Caco-2 (cell line): ENCODE measurements around the gene TTC21A. TPM values are rescaled to one million over a fixed set of nuclear protein-coding genes. Genes with fewer than 3 reads are reported as not detected.

ENCODE experiments used
- BruUV-seq: library from RNA; stranded (reverse); fragments of 400-500 nt; replicated peaks from 2 replicates; lab custom pipeline; 2021; lab: Mats Ljungman, UMichigan
- CTCF ChIA-PET: fragments of 300-600 bp; sonication (Branson Sonifier 250); formaldehyde crosslinking; loops from one replicate; lab custom pipeline; 2022; ENCODE audit warnings: antibody characterized with exemption; lab: Charles Lee
- POLR2A ChIA-PET: fragments of 300-600 bp; sonication (Branson Sonifier 250); formaldehyde crosslinking; loops from one replicate; lab custom pipeline; 2022; ENCODE audit warnings: antibody characterized with exemption; lab: Charles Lee
- DNase-seq, 2 experiments: peaks; one replicate each; pipeline versions ENCODE4 v3.0.0 to v3.0.0-alpha.2; 2020 to 2022
- H3K27me3 ChIP-seq: replicated peaks from 2 replicates; pipeline ENCODE4 v1.6.0; 2011; ENCODE audit warnings: low read length; ENCODE audit not compliant: control insufficient read depth, insufficient read depth
- H3K36me3 ChIP-seq: 2 replicates; pipeline ENCODE4 v1.5.1; 2011; ENCODE audit warnings: low read length; ENCODE audit not compliant: control insufficient read depth, insufficient read depth
- H3K4me1 ChIP-seq: fragments of 250-450 bp; sonication (Bioruptor Pico); 2 replicates; pipeline ENCODE4 v1.5.1; 2020; ENCODE audit warnings: mild to moderate bottlenecking
- H3K4me3 ChIP-seq: 2 replicates; pipeline ENCODE4 v1.5.1; 2011; ENCODE audit warnings: low read depth, mild to moderate bottlenecking, control low read depth, low read length
- H3K9me3 ChIP-seq: fragments of 250-450 bp; sonication (Bioruptor Pico); 2 replicates; pipeline ENCODE4 v1.5.1; 2020; ENCODE audit warnings: mild to moderate bottlenecking, moderate library complexity
- H3K27ac Mint-ChIP-seq: one replicate; pipeline ENCODE4 v1.8.0; 2022; ENCODE audit warnings: mixed read lengths; ENCODE audit not compliant: unreplicated experiment
- H3K27me3 Mint-ChIP-seq: one replicate; pipeline ENCODE4 v1.8.0; 2022; ENCODE audit warnings: mixed read lengths; ENCODE audit not compliant: insufficient read depth, unreplicated experiment
- H3K36me3 Mint-ChIP-seq: one replicate; pipeline ENCODE4 v1.8.0; 2022; ENCODE audit warnings: mild to moderate bottlenecking, mixed read lengths; ENCODE audit not compliant: insufficient read depth, unreplicated experiment
- H3K4me1 Mint-ChIP-seq: one replicate; pipeline ENCODE4 v1.8.0; 2022; ENCODE audit warnings: low read depth, mixed read lengths; ENCODE audit not compliant: unreplicated experiment
- H3K4me3 Mint-ChIP-seq: one replicate; pipeline ENCODE4 v1.8.0; 2022; ENCODE audit warnings: mild to moderate bottlenecking, moderate library complexity, mixed read lengths; ENCODE audit not compliant: unreplicated experiment
- H3K9me3 Mint-ChIP-seq: one replicate; pipeline ENCODE4 v1.8.0; 2022; ENCODE audit warnings: mixed read lengths; ENCODE audit not compliant: unreplicated experiment
- CTCF ChIP-seq, 2 experiments: fragments of 200-600 bp in 1 of 2; IDR thresholded peaks; 1 replicate in 1 of 2; 2 replicates in 1 of 2; pipeline versions ENCODE4 v1.5.1 to v1.8.0; 2011 to 2022; ENCODE audit warnings: antibody characterized with exemption in 1 of 2, control low read depth in 1 of 2, inconsistent platforms in 1 of 2, low read depth in 1 of 2, low read length in 1 of 2, mild to moderate bottlenecking in 1 of 2, moderate library complexity in 1 of 2; ENCODE audit not compliant: insufficient read depth in 1 of 2, severe bottlenecking in 1 of 2, unreplicated experiment in 1 of 2
- intact Hi-C: fragments of 100-400 bp; cut with micrococcal nuclease; formaldehyde crosslinking; loops from one replicate; pipeline ENCODE4 v1.10.0; 2022; ENCODE audit not compliant: unreplicated experiment
- total RNA-seq: library from RNA; stranded (reverse); gene quantifications from 2 replicates; pipeline ENCODE4 v1.2.3, GENCODE V29; 2022

TTC21A gene
- total RNA-seq, 1 experiment from 2014 or later: 4.0 TPM

GRCh38 chr3:39082666-39083313 lies 24.7 kb upstream of the TTC21A start:
- CTCF ChIA-PET: no interaction called here
- H3K4me1 Mint-ChIP-seq: no peaks in the 10 kb centered on the region
- peaks cover 35% of the 10 kb centered on the region for H3K36me3 Mint-ChIP-seq
- no peaks in the 10 kb centered on the region for H3K27me3 ChIP-seq
- no peaks in the 10 kb centered on the region for H3K9me3 Mint-ChIP-seq
- no peaks in the 10 kb centered on the region for H3K4me1 ChIP-seq
- TF ChIP-seq CTCF (IDR thresholded peaks at IDR 0.05; ENCODE audit: insufficient read depth in 1 of 2, low read depth in 1 of 2, low read length in 1 of 2, severe bottlenecking in 1 of 2, unreplicated experiment in 1 of 2): no peak
- no peak overlapping the region for H3K4me3 ChIP-seq
- no peaks in the 10 kb centered on the region for H3K27me3 Mint-ChIP-seq
- no peak overlapping the region for H3K27ac Mint-ChIP-seq
- BruUV-seq: no TSS peak
- intact Hi-C loops: no loop called here
- H3K4me3 Mint-ChIP-seq: no peak overlapping the region
- no peak for DNase-seq
- POLR2A ChIA-PET: no interaction called here
- no peaks in the 10 kb centered on the region for H3K9me3 ChIP-seq
- no peaks in the 10 kb centered on the region for H3K36me3 ChIP-seq

DNA sequence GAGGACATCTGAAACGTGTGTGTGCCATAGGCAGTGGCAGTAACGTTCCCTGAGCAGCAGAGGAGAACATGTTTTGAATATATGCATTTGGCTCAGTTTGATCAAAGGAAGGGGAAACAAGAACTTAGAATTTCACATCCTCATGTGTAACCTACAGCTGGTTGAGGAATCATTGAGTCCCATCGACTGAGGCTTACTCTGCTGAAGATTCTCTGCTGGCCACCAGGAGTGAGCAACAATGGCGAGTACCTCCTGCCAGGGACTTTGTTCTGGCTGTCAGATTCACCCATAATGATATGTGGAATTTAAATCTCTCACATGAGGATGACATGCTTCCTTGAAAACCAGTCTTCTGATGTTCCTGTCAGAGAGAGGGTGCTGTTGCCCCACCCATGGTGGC lies 21.3 kb upstream of the TTC21A start:
- Mint-ChIP-seq H3K27me3 (no peaks in the 10 kb centered on the region), H3K36me3 (peaks cover 35% of the 10 kb centered on the region), H3K4me3 (no peak overlapping the region), H3K9me3 (no peaks in the 10 kb centered on the region), H3K27ac (no peak overlapping the region), H3K4me1 (no peaks in the 10 kb centered on the region)
- H3K27me3 ChIP-seq: no peaks in the 10 kb centered on the region
- no peaks in the 10 kb centered on the region for H3K4me1 ChIP-seq
- no peaks in the 10 kb centered on the region for H3K9me3 ChIP-seq
- no peak for DNase-seq
- H3K4me3 ChIP-seq: no peak overlapping the region
- intact Hi-C loops: no loop called here
- BruUV-seq: no TSS peak
- TF ChIP-seq CTCF (IDR thresholded peaks at IDR 0.05; ENCODE audit: insufficient read depth in 1 of 2, low read depth in 1 of 2, low read length in 1 of 2, severe bottlenecking in 1 of 2, unreplicated experiment in 1 of 2): no peak
- CTCF ChIA-PET: interaction anchor here (0.9 kb wide), 1 partner anchor 202 kb away, joined by 4 read pairs; no protein-coding TSS in a partner anchor
- POLR2A ChIA-PET: no interaction called here
- no peaks in the 10 kb centered on the region for H3K36me3 ChIP-seq

DNA sequence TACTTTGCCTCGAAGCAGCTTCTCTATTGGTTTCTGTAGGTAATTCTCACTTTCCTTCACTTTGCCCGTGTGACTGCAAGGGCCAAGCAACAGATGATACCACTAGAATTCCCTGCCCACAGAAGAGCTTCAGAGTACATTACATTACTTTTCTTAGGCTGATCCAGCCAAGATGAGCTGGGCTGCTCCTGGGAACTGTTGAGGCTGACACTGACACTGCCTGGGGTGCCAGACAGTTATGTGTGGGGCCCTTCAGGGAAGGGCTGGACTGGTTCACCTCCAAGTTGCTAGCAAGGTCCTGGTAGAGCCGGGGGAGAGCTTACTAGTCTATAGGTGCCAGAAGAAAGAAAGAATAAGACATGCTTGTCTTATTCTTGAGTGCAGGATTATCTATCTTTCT lies 19.0 kb upstream of the TTC21A start:
- Mint-ChIP-seq H3K27ac (no peak overlapping the region), H3K36me3 (peaks cover 27% of the 10 kb centered on the region), H3K4me1 (no peaks in the 10 kb centered on the region), H3K27me3 (no peaks in the 10 kb centered on the region), H3K4me3 (no peak overlapping the region), H3K9me3 (no peaks in the 10 kb centered on the region)
- Histone ChIP-seq H3K27me3 (no peaks in the 10 kb centered on the region), H3K4me3 (no peak overlapping the region), H3K36me3 (no peaks in the 10 kb centered on the region), H3K9me3 (no peaks in the 10 kb centered on the region), H3K4me1 (no peaks in the 10 kb centered on the region)
- no peak for DNase-seq
- intact Hi-C loops: no loop called here
- BruUV-seq: no TSS peak
- ChIA-PET CTCF (interaction anchor here (0.6 kb wide), 1 partner anchor 105 kb away, joined by 11 read pairs; no protein-coding TSS in a partner anchor), POLR2A (no interaction called here)
- TF ChIP-seq CTCF (IDR thresholded peaks at IDR 0.05; ENCODE audit: insufficient read depth in 1 of 2, low read depth in 1 of 2, low read length in 1 of 2, severe bottlenecking in 1 of 2, unreplicated experiment in 1 of 2): no peak
